ENCODE results near the gene RHD. TPM values are rescaled to one million over a fixed set of nuclear protein-coding genes. Genes with fewer than 3 reads are reported as not detected.

Gene RHD
- total and polyA plus RNA-seq, 2 of the 4 experiments (the other 2 are of a cell fraction), result not detected

GRCh38 chr1:25360596-25361581, 88.6 kb downstream of the RHD start (continued):
- TF ChIP-seq CHD1 (IDR thresholded peaks at IDR 0.05; ENCODE audit: low read depth, low read length), result no peak
- peak; percentile 60 for TF ChIP-seq FOS (IDR thresholded peaks at IDR 0.05; ENCODE audit: low read depth, low read length)
- peak; percentile 84 for TF ChIP-seq CEBPB (IDR thresholded peaks at IDR 0.05; ENCODE audit: low read depth, low read length)
- no peak for TF ChIP-seq POLR2A (IDR thresholded peaks at IDR 0.05; ENCODE audit: low read depth, low read length)

GRCh38 chr1:25361901-25362300, 89.6 kb downstream of the RHD start:
- no peak overlapping the region for H2AFZ ChIP-seq (replicated peaks; ENCODE audit: low read length, poor library complexity)
- H4K5ac ChIP-seq (ENCODE audit: low read depth, low read length), result no peak overlapping the region
- peaks cover 9 to 33% of the 10 kb centered on the region in 2 experiments; a peak in 2 of 4 replicates for H3K79me1 ChIP-seq (ENCODE audit: low read depth in 1 of 2, low read length in 2 of 2)
- dilution Hi-C loops (cut with HindIII; ENCODE audit: low sequenced_read_pairs, unreplicated experiment), result no loop called here
- ATAC-seq (ENCODE audit: low read depth), result no peak
- H2BK15ac ChIP-seq (ENCODE audit: low read depth, low read length), result no peak overlapping the region
- no peak overlapping the region for H3K56ac ChIP-seq (ENCODE audit: extremely low read depth, insufficient read depth, low read length)
- peaks cover 15% of the 10 kb centered on the region for H3K9me1 ChIP-seq (ENCODE audit: insufficient read depth, low read length)
- H3K27ac ChIP-seq (ENCODE audit: insufficient read depth, low read length), result no peak overlapping the region
- H2AK9ac ChIP-seq (replicated peaks; ENCODE audit: low read depth, low read length, poor library complexity), result no peak overlapping the region
- no peak overlapping the region for H3K18ac ChIP-seq (ENCODE audit: low read depth, low read length)
- ChIA-PET CTCF (no interaction called here), POLR2A (ENCODE audit: unreplicated experiment) (no interaction called here)
- H4K8ac ChIP-seq (ENCODE audit: low read depth in 2 of 2, low read length in 2 of 2), result peak overlapping the region in 1 of 2 experiments; percentile 52; a peak in 1 of 4 replicates
- H2AK5ac ChIP-seq (ENCODE audit: low read depth, low read length), result 0 out of 2 replicates have a peak overlapping the region, but pooled peaks have one; percentile 13
- H3K4ac ChIP-seq (ENCODE audit: low read depth, low read length), result peak overlapping the region; percentile 44
- no peak overlapping the region for H2BK120ac ChIP-seq (ENCODE audit: low read depth, low read length)
- DNase-seq, result no peak
- no peak overlapping the region for H3K9ac ChIP-seq (ENCODE audit: low read depth, low read length)
- no peaks in the 10 kb centered on the region; the same call in 1 of the 2 replicates for H4K20me1 ChIP-seq (ENCODE audit: insufficient read depth, low read length)
- in situ Hi-C loops (cut with MboI; ENCODE audit: low sequenced_read_pairs), result no loop called here
- peak overlapping the region; percentile 75 for H2BK5ac ChIP-seq (ENCODE audit: low read depth, low read length, poor library complexity, severe bottlenecking)
- no peak overlapping the region for H4K91ac ChIP-seq (ENCODE audit: insufficient read depth, low read depth, low read length)
- H3K36me3 ChIP-seq (ENCODE audit: control insufficient read depth, insufficient read depth, low read length), result peaks cover 17% of the 10 kb centered on the region
- intact Hi-C loops (cut with micrococcal nuclease), result no loop called here
- H3K27me3 ChIP-seq (ENCODE audit: control insufficient read depth, insufficient read depth, low read length), result no peaks in the 10 kb centered on the region
- peak overlapping the region; percentile 74 for H3K14ac ChIP-seq (replicated peaks; ENCODE audit: low read depth, low read length)
- H3K23ac ChIP-seq (ENCODE audit: low read depth, low read length), result no peak overlapping the region
- H3K9me3 ChIP-seq (ENCODE audit: control insufficient read depth, insufficient read depth, low read length), result no peaks in the 10 kb centered on the region
- peaks cover 7% of the 10 kb centered on the region for H3K4me1 ChIP-seq (ENCODE audit: control insufficient read depth, insufficient read depth, low read length)
- no CpG with 5 or more reads among the region's 2 CpGs for WGBS, 2 experiments (ENCODE audit: extremely low coverage in 2 of 2, insufficient read length in 1 of 2)
- no peak overlapping the region for H3K4me3 ChIP-seq (ENCODE audit: insufficient read depth, low read depth, low read length)
- H3K4me2 ChIP-seq (ENCODE audit: low read depth, low read length), result no peak overlapping the region
- BruUV-seq (replicated peaks), result no TSS peak
- peak overlapping the region; percentile 84; the same call in 1 of the 2 replicates for H2BK20ac ChIP-seq (ENCODE audit: low read depth, low read length)
- TF ChIP-seq RCOR1 (IDR thresholded peaks at IDR 0.05; ENCODE audit: insufficient replicate concordance, low read length), result no peak
- no peak for TF ChIP-seq MXI1 (IDR thresholded peaks at IDR 0.05; ENCODE audit: borderline replicate concordance, low read depth, low read length)
- TF ChIP-seq SMC3 (IDR thresholded peaks at IDR 0.05; ENCODE audit: low read depth, low read length), result no peak
- TF ChIP-seq CEBPB (IDR thresholded peaks at IDR 0.05; ENCODE audit: low read depth, low read length), result no peak
- no peak for TF ChIP-seq NFE2L2 (IDR thresholded peaks at IDR 0.05; ENCODE audit: low read depth, low read length)
- no peak for TF ChIP-seq BHLHE40 (IDR thresholded peaks at IDR 0.05; ENCODE audit: low read depth, low read length)
- no peak for TF ChIP-seq RAD21 (IDR thresholded peaks at IDR 0.05; ENCODE audit: low read length)
- no peak for TF ChIP-seq POLR2A (IDR thresholded peaks at IDR 0.05; ENCODE audit: low read depth, low read length)
- TF ChIP-seq USF2 (IDR thresholded peaks at IDR 0.05; ENCODE audit: low read depth, low read length), result no peak
- TF ChIP-seq ELK1 (IDR thresholded peaks at IDR 0.05; ENCODE audit: borderline replicate concordance, low read depth, low read length), result no peak

Data from IMR-90 (cell line).